Cerebellar cortex (tissue), 1 donor: ENCODE data around the gene NR1H3.
A peak's percentile ranks its signal among the peaks of the same experiment; 100 is the strongest.
"Not testable (repeated sequence)": the region's sequence is repeated elsewhere in the genome, so short reads cannot be mapped to it uniquely, and the experiment has no call there.

Experiments
- DNase-seq: peaks from one replicate; pipeline ENCODE4 v3.0.0-alpha.2; 2015; ENCODE audit warnings: low spot score

NR1H3 gene

GRCh38 chr11:47257517-47258316 is at the start of gene NR1H3:
TSS of gene NR1H3 (plus strand) at chr11:47257996. CDS start at chr11:47259217, 1,221 bp downstream.
- DNase-seq, result peak; percentile 60

- DNase-seq, result not testable (repeated sequence)
These were observed 49.7 kb upstream of the NR1H3 start for GRCh38 chr11:47208008-47208552.

GRCh38 chr11:47208628-47209027 is 49.2 kb upstream of the NR1H3 start:
- no peak for DNase-seq

GRCh38 chr11:47212938-47213337 is 44.9 kb upstream of the NR1H3 start:
- no peak for DNase-seq

- DNase-seq, result peak; percentile 96
These were observed 43.7 kb upstream of the NR1H3 start for GRCh38 chr11:47213950-47214565.

- peak; percentile 52 for DNase-seq
These were observed 42.4 kb upstream of the NR1H3 start for GRCh38 chr11:47215366-47215910.

GRCh38 chr11:47216121-47216798 is 41.5 kb upstream of the NR1H3 start:
- DNase-seq, result peak; percentile 57

- no peak for DNase-seq
These were observed 37.4 kb upstream of the NR1H3 start for GRCh38 chr11:47220401-47220821.

- DNase-seq, result no peak
These were observed 35.1 kb upstream of the NR1H3 start for GRCh38 chr11:47222696-47223095.

GRCh38 chr11:47225552-47226400 is 32.0 kb upstream of the NR1H3 start:
- DNase-seq, result no peak

- no peak for DNase-seq
These were observed 28.6 kb upstream of the NR1H3 start for GRCh38 chr11:47229161-47229560.

GRCh38 chr11:47233051-47233450 is 24.7 kb upstream of the NR1H3 start:
- DNase-seq, result no peak

GRCh38 chr11:47233989-47234668 is 23.7 kb upstream of the NR1H3 start:
- peak; percentile 79 for DNase-seq

GRCh38 chr11:47234669-47235100 is 23.1 kb upstream of the NR1H3 start:
- peak; percentile 80 for DNase-seq

- DNase-seq, result peak; percentile 37
These were observed 22.6 kb upstream of the NR1H3 start for GRCh38 chr11:47235163-47235562.

- peak; percentile 32 for DNase-seq
These were observed 21.3 kb upstream of the NR1H3 start for GRCh38 chr11:47236482-47236881.

GRCh38 chr11:47239852-47240251 is 17.9 kb upstream of the NR1H3 start:
- DNase-seq, result no peak

GRCh38 chr11:47241841-47242301 is 15.9 kb upstream of the NR1H3 start:
- no peak for DNase-seq

GRCh38 chr11:47242596-47243192 is 15.1 kb upstream of the NR1H3 start:
- DNase-seq, result peak; percentile 56

- no peak for DNase-seq
These were observed 14.3 kb upstream of the NR1H3 start for GRCh38 chr11:47243454-47243853.
